T-helper 17 cell (primary cell): ENCODE data around the gene OSBPL9. TPM values are rescaled to one million over a fixed set of nuclear protein-coding genes. Genes with fewer than 3 reads are reported as not detected.

Experiments
- ATAC-seq: fragments of 150-1000 bp; cut with Tn5 transposase; 2 replicates; pipeline ENCODE4 v1.10.0; 2021; ENCODE audit warnings: mild to moderate bottlenecking, moderate library complexity
- DNase-seq, 3 donors: peaks; one replicate each; pipeline versions ENCODE4 v3.0.0 to v3.0.0-alpha.2; 2020 to 2021
- H3K9me3 ChIP-seq: one replicate; pipeline ENCODE4 v1.7.0; 2013; ENCODE audit warnings: low read length, mild to moderate bottlenecking; ENCODE audit not compliant: control insufficient read depth, poor library complexity, severe bottlenecking
- H3K27ac Mint-ChIP-seq: one replicate; pipeline ENCODE4 v1.8.0; 2022; ENCODE audit warnings: mild to moderate bottlenecking, moderate library complexity, mixed read lengths
- H3K27me3 Mint-ChIP-seq: one replicate; pipeline ENCODE4 v1.8.0; 2022; ENCODE audit warnings: mixed read lengths
- H3K36me3 Mint-ChIP-seq: one replicate; pipeline ENCODE4 v1.8.0; 2022; ENCODE audit warnings: low read depth, mixed read lengths
- H3K4me1 Mint-ChIP-seq: one replicate; pipeline ENCODE4 v1.8.0; 2022; ENCODE audit warnings: mild to moderate bottlenecking, mixed read lengths
- H3K4me3 Mint-ChIP-seq: one replicate; pipeline ENCODE4 v1.8.0; 2022; ENCODE audit warnings: mild to moderate bottlenecking, moderate library complexity, mixed read lengths
- total RNA-seq, 4 donors: library from RNA in 2 of 4; stranded (reverse) in 2 of 4; gene quantifications; one replicate each; pipeline ENCODE4 v1.2.3 and lab custom pipeline; 2022 to 2026

Gene OSBPL9
- total RNA-seq, result 10 to 100 TPM; 47.3 to 49.2 TPM
- 73.3 to 102 reads per million in 2 donors for total RNA-seq (lab: John Stamatoyannopoulos, UW)

- peaks cover 9% of the 10 kb centered on the region for H3K27me3 Mint-ChIP-seq
- H3K9me3 ChIP-seq, result no peaks in the 10 kb centered on the region
- peak within 1 kb of the TSS; percentile 96 for H3K27ac Mint-ChIP-seq
- peak within 1 kb of the TSS; percentile 99 for H3K4me3 Mint-ChIP-seq
- ATAC-seq, result peak; percentile 94
- peaks cover 10% of the 10 kb centered on the region for H3K36me3 Mint-ChIP-seq
- DNase-seq, result peak; percentile 71 to 82 (median 78)
- H3K4me1 Mint-ChIP-seq, result peaks cover 37% of the 10 kb centered on the region
Observed at GRCh38 chr1:51616903-51617708, at the start of gene OSBPL9. Gene OSBPL9 (plus strand): TSS chr1:51617092. CDS start chr1:51617111, 19 bp downstream.

- no peak overlapping the region for H3K4me3 Mint-ChIP-seq
- no peak overlapping the region for H3K27ac Mint-ChIP-seq
- no peaks in the 10 kb centered on the region for H3K36me3 Mint-ChIP-seq
- H3K4me1 Mint-ChIP-seq, result peaks cover 35% of the 10 kb centered on the region
- H3K9me3 ChIP-seq, result no peaks in the 10 kb centered on the region
- H3K27me3 Mint-ChIP-seq, result no peaks in the 10 kb centered on the region
- no peak for DNase-seq
- no peak for ATAC-seq
Observed at GRCh38 chr1:51567653-51568052, 49.2 kb upstream of the OSBPL9 start.

GRCh38 chr1:51568231-51568935, 48.5 kb upstream of the OSBPL9 start:
- no peak overlapping the region for H3K4me3 Mint-ChIP-seq
- no peak for DNase-seq
- H3K27ac Mint-ChIP-seq, result peak overlapping the region; percentile 94
- H3K9me3 ChIP-seq, result no peaks in the 10 kb centered on the region
- no peaks in the 10 kb centered on the region for H3K27me3 Mint-ChIP-seq
- ATAC-seq, result no peak
- peaks cover 35% of the 10 kb centered on the region for H3K4me1 Mint-ChIP-seq
- H3K36me3 Mint-ChIP-seq, result no peaks in the 10 kb centered on the region

GRCh38 chr1:51569284-51570062, 47.4 kb upstream of the OSBPL9 start:
- peaks cover 30% of the 10 kb centered on the region for H3K4me1 Mint-ChIP-seq
- H3K36me3 Mint-ChIP-seq, result no peaks in the 10 kb centered on the region
- peak overlapping the region; percentile 67 for H3K4me3 Mint-ChIP-seq
- ATAC-seq (peak; percentile 80), DNase-seq (no peak)
- H3K27me3 Mint-ChIP-seq, result no peaks in the 10 kb centered on the region
- peak overlapping the region; percentile 94 for H3K27ac Mint-ChIP-seq
- H3K9me3 ChIP-seq, result no peaks in the 10 kb centered on the region

- H3K27me3 Mint-ChIP-seq, result no peaks in the 10 kb centered on the region
- no peaks in the 10 kb centered on the region for H3K9me3 ChIP-seq
- ATAC-seq (peak; percentile 20), DNase-seq (no peak)
- H3K4me3 Mint-ChIP-seq, result peak overlapping the region; percentile 67
- no peaks in the 10 kb centered on the region for H3K36me3 Mint-ChIP-seq
- H3K27ac Mint-ChIP-seq, result peak overlapping the region; percentile 94
- H3K4me1 Mint-ChIP-seq, result peaks cover 30% of the 10 kb centered on the region
Observed at GRCh38 chr1:51570063-51570710, 46.7 kb upstream of the OSBPL9 start.

- Mint-ChIP-seq H3K36me3 (no peaks in the 10 kb centered on the region), H3K27me3 (no peaks in the 10 kb centered on the region), H3K4me1 (peaks cover 46% of the 10 kb centered on the region), H3K27ac (peak overlapping the region; percentile 81), H3K4me3 (no peak overlapping the region)
- ATAC-seq (no peak), DNase-seq (no peak)
- no peaks in the 10 kb centered on the region for H3K9me3 ChIP-seq
Observed at GRCh38 chr1:51572365-51572764, 44.5 kb upstream of the OSBPL9 start.

- Mint-ChIP-seq H3K4me3 (no peak overlapping the region), H3K4me1 (peaks cover 34% of the 10 kb centered on the region), H3K36me3 (no peaks in the 10 kb centered on the region), H3K27me3 (no peaks in the 10 kb centered on the region), H3K27ac (peak overlapping the region; percentile 30)
- DNase-seq (no peak), ATAC-seq (no peak)
- H3K9me3 ChIP-seq, result no peaks in the 10 kb centered on the region
Observed at GRCh38 chr1:51574796-51575195, 42.1 kb upstream of the OSBPL9 start.

- H3K4me3 Mint-ChIP-seq, result no peak overlapping the region
- DNase-seq, result no peak
- H3K27ac Mint-ChIP-seq, result peak overlapping the region; percentile 30
- no peaks in the 10 kb centered on the region for H3K9me3 ChIP-seq
- H3K4me1 Mint-ChIP-seq, result peaks cover 29% of the 10 kb centered on the region
- no peak for ATAC-seq
- no peaks in the 10 kb centered on the region for H3K36me3 Mint-ChIP-seq
- H3K27me3 Mint-ChIP-seq, result no peaks in the 10 kb centered on the region
Observed at GRCh38 chr1:51575406-51576084, 41.3 kb upstream of the OSBPL9 start.

GRCh38 chr1:51576085-51576444, 40.8 kb upstream of the OSBPL9 start:
- H3K4me1 Mint-ChIP-seq, result peaks cover 23% of the 10 kb centered on the region
- H3K27me3 Mint-ChIP-seq, result no peaks in the 10 kb centered on the region
- ATAC-seq (no peak), DNase-seq (no peak)
- no peaks in the 10 kb centered on the region for H3K9me3 ChIP-seq
- no peak overlapping the region for H3K4me3 Mint-ChIP-seq
- no peaks in the 10 kb centered on the region for H3K36me3 Mint-ChIP-seq
- peak overlapping the region; percentile 30 for H3K27ac Mint-ChIP-seq

GRCh38 chr1:51576923-51577322, 40.0 kb upstream of the OSBPL9 start:
- Mint-ChIP-seq H3K4me3 (no peak overlapping the region), H3K27ac (no peak overlapping the region), H3K36me3 (no peaks in the 10 kb centered on the region), H3K27me3 (no peaks in the 10 kb centered on the region), H3K4me1 (peaks cover 20% of the 10 kb centered on the region)
- no peaks in the 10 kb centered on the region for H3K9me3 ChIP-seq
- no peak for DNase-seq
- no peak for ATAC-seq

- H3K27me3 Mint-ChIP-seq, result no peaks in the 10 kb centered on the region
- no peak overlapping the region for H3K27ac Mint-ChIP-seq
- ATAC-seq (no peak), DNase-seq (no peak)
- H3K4me3 Mint-ChIP-seq, result no peak overlapping the region
- peaks cover 20% of the 10 kb centered on the region for H3K4me1 Mint-ChIP-seq
- no peaks in the 10 kb centered on the region for H3K9me3 ChIP-seq
- no peaks in the 10 kb centered on the region for H3K36me3 Mint-ChIP-seq
Observed at GRCh38 chr1:51578383-51579109, 38.3 kb upstream of the OSBPL9 start.

- no peak overlapping the region for H3K27ac Mint-ChIP-seq
- H3K27me3 Mint-ChIP-seq, result no peaks in the 10 kb centered on the region
- DNase-seq, result no peak
- ATAC-seq, result no peak
- H3K4me3 Mint-ChIP-seq, result no peak overlapping the region
- H3K9me3 ChIP-seq, result no peaks in the 10 kb centered on the region
- no peaks in the 10 kb centered on the region for H3K36me3 Mint-ChIP-seq
- peaks cover 11% of the 10 kb centered on the region for H3K4me1 Mint-ChIP-seq
Observed at GRCh38 chr1:51581238-51581637, 35.7 kb upstream of the OSBPL9 start.
